Measurements from ENCODE around the gene RNF20. TPM values are rescaled to one million over a fixed set of nuclear protein-coding genes. Genes with fewer than 3 reads are reported as not detected.
"Not testable (repeated sequence)": the region's sequence is repeated elsewhere in the genome, so short reads cannot be mapped to it uniquely, and the experiment has no call there.

Gene RNF20
- total and polyA plus RNA-seq, 4 donors = 8.3 to 13.9 (median 10.9) TPM

- H3K4me1 ChIP-seq (ENCODE audit: control insufficient read depth in 4 of 4, insufficient read depth in 4 of 4, low read length in 3 of 4) = no peaks in the 10 kb centered on the region
- no peak overlapping the region for H3K9ac ChIP-seq (ENCODE audit: low read depth in 1 of 2, low read length in 2 of 2)
- no peaks in the 10 kb centered on the region for H3K36me3 ChIP-seq (ENCODE audit: control insufficient read depth in 4 of 4, insufficient read depth in 3 of 4, low read depth in 1 of 4, low read length in 3 of 4)
- no peak overlapping the region for H3K4me3 ChIP-seq (ENCODE audit: low read depth in 1 of 3, low read length in 3 of 3)
- no peaks in the 10 kb centered on the region for H3K27me3 ChIP-seq (ENCODE audit: control insufficient read depth in 4 of 4, insufficient read depth in 4 of 4, low read length in 3 of 4)
- H3K9me3 ChIP-seq (ENCODE audit: control insufficient read depth in 4 of 4, low read length in 3 of 4) = no peaks in the 10 kb centered on the region
- 75% methylated on average over 3 of the region's 3 CpGs for WGBS
- DNase-seq (ENCODE audit: low spot score) = no peak
- TF ChIP-seq TAF1 (conservative IDR thresholded peaks at IDR 0.05) (no peak), RAD21 (IDR thresholded peaks at IDR 0.05) (no peak)
- no peak overlapping the region for H3K27ac ChIP-seq (ENCODE audit: low read depth in 1 of 2, low read length in 2 of 2)
Measured at GRCh38 chr9:101585740-101586139, 52.1 kb downstream of the RNF20 start.

- Histone ChIP-seq H3K27me3 (ENCODE audit: control insufficient read depth in 4 of 4, insufficient read depth in 4 of 4, low read length in 3 of 4) (no peaks in the 10 kb centered on the region), H3K27ac (ENCODE audit: low read depth in 1 of 2, low read length in 2 of 2) (no peak overlapping the region), H3K9me3 (ENCODE audit: control insufficient read depth in 4 of 4, low read length in 3 of 4) (no peaks in the 10 kb centered on the region), H3K4me3 (ENCODE audit: low read depth in 1 of 3, low read length in 3 of 3) (no peak overlapping the region), H3K36me3 (ENCODE audit: control insufficient read depth in 4 of 4, insufficient read depth in 3 of 4, low read depth in 1 of 4, low read length in 3 of 4) (no peaks in the 10 kb centered on the region), H3K9ac (ENCODE audit: low read depth in 1 of 2, low read length in 2 of 2) (no peak overlapping the region), H3K4me1 (ENCODE audit: control insufficient read depth in 4 of 4, insufficient read depth in 4 of 4, low read length in 3 of 4) (no peaks in the 10 kb centered on the region)
- TF ChIP-seq HNF4A (conservative IDR thresholded peaks at IDR 0.05) = no peak
- no peak for TF ChIP-seq FOXA1 (IDR thresholded peaks at IDR 0.05)
- TF ChIP-seq TAF1 (conservative IDR thresholded peaks at IDR 0.05) = no peak
- no peak for TF ChIP-seq JUND (IDR thresholded peaks at IDR 0.05)
- TF ChIP-seq ZBTB33 (IDR thresholded peaks at IDR 0.05) = no peak
- TF ChIP-seq YY1 (IDR thresholded peaks at IDR 0.05) = no peak
- TF ChIP-seq EGR1 (IDR thresholded peaks at IDR 0.05; ENCODE audit: low read depth in 2 of 2) = no peak
- 90% methylated on average over 5 of the region's 5 CpGs for WGBS
- no peak for DNase-seq (ENCODE audit: low spot score)
Measured at GRCh38 chr9:101586651-101587050, 53.0 kb downstream of the RNF20 start.

GRCh38 chr9:101587332-101588043 lies 53.8 kb downstream of the RNF20 start:
- WGBS = 87% methylated on average over 4 of the region's 4 CpGs
- DNase-seq (ENCODE audit: low spot score) = no peak
- H3K36me3 ChIP-seq (ENCODE audit: control insufficient read depth in 4 of 4, insufficient read depth in 3 of 4, low read depth in 1 of 4, low read length in 3 of 4) = no peaks in the 10 kb centered on the region
- TF ChIP-seq TAF1 (conservative IDR thresholded peaks at IDR 0.05) = no peak
- no peak for TF ChIP-seq HNF4G (IDR thresholded peaks at IDR 0.05)
- TF ChIP-seq FOXA2 (IDR thresholded peaks at IDR 0.05) = no peak
- no peak for TF ChIP-seq GABPA (IDR thresholded peaks at IDR 0.05 in 1 of 2, conservative IDR thresholded peaks at IDR 0.05 in 1 of 2)
- no peak for TF ChIP-seq MAX (IDR thresholded peaks at IDR 0.05)
- no peak for TF ChIP-seq SP1 (IDR thresholded peaks at IDR 0.05)
- no peak for TF ChIP-seq RAD21 (IDR thresholded peaks at IDR 0.05)
- TF ChIP-seq RXRA (IDR thresholded peaks at IDR 0.05) = no peak
- TF ChIP-seq HNF4A (conservative IDR thresholded peaks at IDR 0.05) = no peak
- no peak for TF ChIP-seq CTCF (IDR thresholded peaks at IDR 0.05; ENCODE audit: low read depth, low read length, missing input control)
- H3K4me1 ChIP-seq (ENCODE audit: control insufficient read depth in 4 of 4, insufficient read depth in 4 of 4, low read length in 3 of 4) = no peaks in the 10 kb centered on the region
- no peaks in the 10 kb centered on the region for H3K9me3 ChIP-seq (ENCODE audit: control insufficient read depth in 4 of 4, low read length in 3 of 4)
- no peak overlapping the region for H3K9ac ChIP-seq (ENCODE audit: low read depth in 1 of 2, low read length in 2 of 2)
- H3K27me3 ChIP-seq (ENCODE audit: control insufficient read depth in 4 of 4, insufficient read depth in 4 of 4, low read length in 3 of 4) = no peaks in the 10 kb centered on the region
- no peak overlapping the region for H3K27ac ChIP-seq (ENCODE audit: low read depth in 1 of 2, low read length in 2 of 2)
- H3K4me3 ChIP-seq (ENCODE audit: low read depth in 1 of 3, low read length in 3 of 3) = no peak overlapping the region

GRCh38 chr9:101590074-101590473 lies 56.4 kb downstream of the RNF20 start:
- DNase-seq (ENCODE audit: low spot score); H3K4me3 ChIP-seq (ENCODE audit: low read depth in 1 of 3, low read length in 3 of 3); H3K27me3 ChIP-seq (ENCODE audit: control insufficient read depth in 4 of 4, insufficient read depth in 4 of 4, low read length in 3 of 4); H3K36me3 ChIP-seq (ENCODE audit: control insufficient read depth in 4 of 4, insufficient read depth in 3 of 4, low read depth in 1 of 4, low read length in 3 of 4); H3K27ac ChIP-seq (ENCODE audit: low read depth in 1 of 2, low read length in 2 of 2); H3K4me1 ChIP-seq (ENCODE audit: control insufficient read depth in 4 of 4, insufficient read depth in 4 of 4, low read length in 3 of 4); H3K9ac ChIP-seq (ENCODE audit: low read depth in 1 of 2, low read length in 2 of 2); H3K9me3 ChIP-seq (ENCODE audit: control insufficient read depth in 4 of 4, low read length in 3 of 4): not testable (repeated sequence)
- 88% methylated on average over 6 of the region's 6 CpGs for WGBS
